Mucosa of descending colon (tissue), 3 donors: ENCODE measurements around the gene EXOC3. TPM values are rescaled to one million over a fixed set of nuclear protein-coding genes. Genes with fewer than 3 reads are reported as not detected.

Experiments used
- ATAC-seq: fragments of 200-7000 bp; cut with Tn5 transposase; one replicate; pipeline ENCODE4 v1.9.1; 2020; ENCODE audit warnings: mild to moderate bottlenecking, moderate library complexity
- DNase-seq, 3 donors: peaks; one replicate each; pipeline ENCODE4 v3.0.0-alpha.2; 2020
- H3K36me3 ChIP-seq: fragments of 200-600 bp; one replicate; pipeline ENCODE4 v1.8.0; 2021; ENCODE audit warnings: low read depth, mild to moderate bottlenecking
- H3K4me1 ChIP-seq: fragments of 200-600 bp; one replicate; pipeline ENCODE4 v1.8.0; 2021; ENCODE audit warnings: low read depth, mild to moderate bottlenecking
- H3K4me3 ChIP-seq: fragments of 200-600 bp; one replicate; pipeline ENCODE4 v1.8.0; 2021; ENCODE audit warnings: mild to moderate bottlenecking
- H3K9me3 ChIP-seq: fragments of 200-600 bp; one replicate; pipeline ENCODE4 v1.8.0; 2021; ENCODE audit warnings: mild to moderate bottlenecking
- intact Hi-C, 2 donors: fragments of 100-400 bp; cut with DNase I in 1 of 2; cut with micrococcal nuclease in 1 of 2; formaldehyde crosslinking; loops; one replicate each; pipeline versions ENCODE4 v1.11.0 to v1.11.1; 2022; cut with DNase I, micrococcal nuclease
- total RNA-seq, 3 donors: library from RNA; stranded (reverse); fragmentation: NEBNext Ultra II Directional in 2 of 3; extraction: Animal tissue kit (Norgen Biotek cat#: 25700) in 2 of 3; gene quantifications; one replicate each; pipeline versions ENCODE4 v1.2.1 to v1.2.4, GENCODE V29; 2021 to 2023
- TF ChIP-seq, protein P1 (sequence below): fragments of 200-600 bp; IDR thresholded peaks from one replicate; pipeline ENCODE4 v1.8.0; 2022; ENCODE audit warnings: antibody characterized with exemption, mild to moderate bottlenecking
- donor health status: DM: no; HTN: no; CAD: no; lungs with moderate emphysema.
- donor health status: DM: no; HTN: no; CAD: no.
- donor health status: DM: no; HTN: yes; CAD: no.

The EXOC3 gene
- total RNA-seq, 3 donors from 2014 or later, result 67.0 to 89.1 (median 76.8) TPM

DNA sequence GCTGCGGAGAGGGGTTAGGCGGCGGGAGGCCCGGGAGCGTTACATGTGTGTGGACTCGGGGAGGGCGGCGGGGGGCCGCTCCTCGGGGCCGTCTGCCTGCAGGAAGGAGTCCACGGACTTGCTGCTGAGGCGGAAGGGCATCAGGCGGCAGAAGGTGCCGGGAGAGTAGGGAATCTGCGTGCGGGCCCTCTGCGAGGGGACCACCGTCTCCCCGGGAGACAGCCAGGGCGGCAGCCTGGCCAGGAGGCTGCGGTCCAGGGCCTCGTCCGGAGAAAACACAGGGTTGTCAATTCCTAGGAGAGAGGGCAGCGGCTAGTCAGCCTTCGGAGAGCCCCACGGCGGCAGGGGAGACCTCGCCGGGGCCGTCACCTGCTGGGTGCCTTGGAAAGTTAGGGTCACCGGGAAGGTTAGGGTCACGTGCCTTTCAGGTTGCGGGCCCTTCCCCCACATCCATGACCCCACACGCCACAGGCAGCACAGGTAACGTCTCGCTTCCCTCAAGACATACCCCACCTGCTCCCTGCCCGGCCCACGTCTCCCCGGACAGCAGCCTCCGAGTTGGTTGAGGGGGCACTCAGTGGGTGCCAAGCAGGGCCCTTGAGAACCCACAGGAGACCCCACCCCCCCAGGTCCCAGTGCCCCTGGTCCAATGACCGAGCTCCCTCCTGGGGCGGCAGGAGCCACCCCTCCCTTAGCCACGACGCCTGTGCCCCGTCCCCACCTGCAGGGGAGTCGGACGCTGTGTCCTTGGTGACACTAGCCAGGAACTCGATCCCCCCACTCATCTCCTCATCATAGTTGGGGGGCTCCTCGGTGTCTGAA, 32.1 kb downstream of the EXOC3 start:
- Histone ChIP-seq H3K4me3 (no peak overlapping the region), H3K9me3 (no peaks in the 10 kb centered on the region), H3K4me1 (peaks cover 25% of the 10 kb centered on the region), H3K36me3 (no peaks in the 10 kb centered on the region)
- ATAC-seq (no peak), DNase-seq (peak in 2 of 3 donors; percentile 39 to 56)
- intact Hi-C loops, result no loop called here
- TF ChIP-seq, protein P1, sequence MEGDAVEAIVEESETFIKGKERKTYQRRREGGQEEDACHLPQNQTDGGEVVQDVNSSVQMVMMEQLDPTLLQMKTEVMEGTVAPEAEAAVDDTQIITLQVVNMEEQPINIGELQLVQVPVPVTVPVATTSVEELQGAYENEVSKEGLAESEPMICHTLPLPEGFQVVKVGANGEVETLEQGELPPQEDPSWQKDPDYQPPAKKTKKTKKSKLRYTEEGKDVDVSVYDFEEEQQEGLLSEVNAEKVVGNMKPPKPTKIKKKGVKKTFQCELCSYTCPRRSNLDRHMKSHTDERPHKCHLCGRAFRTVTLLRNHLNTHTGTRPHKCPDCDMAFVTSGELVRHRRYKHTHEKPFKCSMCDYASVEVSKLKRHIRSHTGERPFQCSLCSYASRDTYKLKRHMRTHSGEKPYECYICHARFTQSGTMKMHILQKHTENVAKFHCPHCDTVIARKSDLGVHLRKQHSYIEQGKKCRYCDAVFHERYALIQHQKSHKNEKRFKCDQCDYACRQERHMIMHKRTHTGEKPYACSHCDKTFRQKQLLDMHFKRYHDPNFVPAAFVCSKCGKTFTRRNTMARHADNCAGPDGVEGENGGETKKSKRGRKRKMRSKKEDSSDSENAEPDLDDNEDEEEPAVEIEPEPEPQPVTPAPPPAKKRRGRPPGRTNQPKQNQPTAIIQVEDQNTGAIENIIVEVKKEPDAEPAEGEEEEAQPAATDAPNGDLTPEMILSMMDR, result no peak

DNA sequence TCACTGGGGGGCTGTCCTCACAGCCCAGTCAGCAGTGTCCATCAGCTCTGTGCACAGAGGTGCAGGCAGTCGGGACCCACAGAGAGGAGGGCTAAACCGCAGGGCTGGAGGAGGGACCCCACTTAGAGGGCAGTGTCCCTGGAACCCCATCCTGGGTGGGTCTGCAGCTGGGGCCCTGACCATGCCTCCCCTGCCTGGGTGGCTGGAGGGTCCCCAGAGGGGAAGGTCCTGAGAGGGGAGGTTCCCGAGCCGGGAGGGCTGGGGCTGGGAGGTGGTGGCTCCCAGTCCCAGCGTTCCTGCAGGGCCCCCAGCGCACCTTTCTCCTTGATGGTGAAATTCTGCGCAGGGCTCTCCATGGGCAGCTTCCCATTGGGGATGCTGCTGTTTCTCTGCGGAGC, 32.7 kb downstream of the EXOC3 start:
- TF ChIP-seq, protein P1, result no peak
- DNase-seq (peak in 1 of 3 donors; percentile 51), ATAC-seq (no peak)
- Histone ChIP-seq H3K9me3 (no peaks in the 10 kb centered on the region), H3K4me3 (no peak overlapping the region), H3K4me1 (peaks cover 24% of the 10 kb centered on the region), H3K36me3 (no peaks in the 10 kb centered on the region)
- intact Hi-C loops, result no loop called here

DNA sequence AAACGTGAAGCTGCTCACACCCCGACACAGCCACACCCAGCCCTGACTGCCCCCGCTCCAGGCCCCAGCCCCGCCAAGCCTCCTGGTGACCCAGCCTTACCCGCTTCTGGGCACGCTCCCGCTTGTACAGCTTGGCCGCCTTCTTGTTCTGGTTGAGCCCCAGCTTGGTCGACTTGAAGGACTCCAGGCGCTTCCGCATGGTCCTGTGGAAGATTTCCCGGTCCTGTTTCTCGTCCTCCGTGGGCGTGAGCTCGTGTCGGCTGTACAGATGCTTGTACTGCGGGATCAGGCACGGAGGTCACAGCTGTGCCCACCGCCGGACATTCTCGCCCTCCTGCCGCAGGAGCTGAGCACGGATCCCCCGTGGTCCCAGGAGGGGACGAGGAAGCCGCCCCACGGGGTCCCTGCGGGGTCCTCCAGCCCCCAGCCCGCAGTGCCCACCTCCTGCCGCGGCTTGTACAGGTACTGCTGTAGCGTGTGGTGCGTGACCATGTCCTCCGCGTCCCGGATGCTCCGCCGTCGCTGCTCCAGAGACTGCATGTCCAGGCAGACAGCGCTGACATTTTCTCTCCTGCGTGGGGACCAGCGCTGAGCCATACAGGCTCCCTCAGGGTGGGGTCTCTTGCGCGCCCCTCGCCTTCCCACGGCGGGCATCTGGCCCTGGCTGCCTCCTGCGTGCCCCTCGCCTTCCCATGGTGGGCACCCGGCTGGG, 33.3 kb downstream of the EXOC3 start:
- no peak overlapping the region for H3K4me3 ChIP-seq
- TF ChIP-seq, protein P1, result no peak
- ATAC-seq (no peak), DNase-seq (peak in 1 of 3 donors; percentile 52)
- H3K36me3 ChIP-seq, result no peaks in the 10 kb centered on the region
- no peaks in the 10 kb centered on the region for H3K9me3 ChIP-seq
- H3K4me1 ChIP-seq, result peaks cover 20% of the 10 kb centered on the region
- intact Hi-C loops, result no loop called here

DNA sequence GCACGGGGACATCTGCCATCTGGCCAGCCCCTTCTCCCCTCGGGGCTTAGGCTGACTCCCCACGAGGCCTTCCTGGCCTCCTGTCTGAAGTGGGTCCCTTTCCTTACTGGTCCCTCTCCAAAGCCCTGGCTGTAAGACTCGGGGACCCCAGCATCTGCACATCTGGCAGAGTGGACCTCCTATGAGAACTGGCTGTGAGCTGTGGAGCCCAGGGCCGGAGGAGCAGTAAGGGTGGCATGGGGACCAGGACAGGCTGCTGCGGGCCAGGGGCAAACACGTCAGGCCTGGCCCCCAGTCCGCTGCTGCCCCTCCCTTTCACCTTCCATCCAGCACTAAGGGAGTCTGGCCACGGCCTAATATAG, 33.8 kb downstream of the EXOC3 start:
- H3K4me1 ChIP-seq, result peaks cover 15% of the 10 kb centered on the region
- H3K9me3 ChIP-seq, result no peaks in the 10 kb centered on the region
- no peak for ATAC-seq
- no peak overlapping the region for H3K4me3 ChIP-seq
- H3K36me3 ChIP-seq, result no peaks in the 10 kb centered on the region
- intact Hi-C loops, result no loop called here
- no peak for DNase-seq
- TF ChIP-seq, protein P1, result no peak

DNA sequence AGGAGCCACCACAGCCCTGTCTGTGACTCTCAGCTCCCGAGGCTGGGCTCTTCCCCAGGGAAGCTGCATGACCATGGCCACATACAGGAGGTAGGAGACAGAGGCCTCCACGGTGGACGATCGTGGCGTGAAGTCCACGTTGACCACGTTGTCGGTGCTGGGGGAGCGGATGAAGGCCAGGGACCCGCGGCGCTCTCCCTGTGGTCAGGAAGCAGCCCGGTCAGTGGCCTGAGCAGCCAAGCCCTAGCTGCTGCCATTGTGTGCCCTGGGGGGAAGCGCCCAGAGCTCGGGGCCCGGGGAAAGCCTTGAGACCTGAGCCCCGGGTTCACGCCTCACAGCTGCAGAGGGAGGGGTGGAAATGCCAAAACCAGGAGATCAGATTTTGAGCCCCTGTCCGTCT, 34.3 kb downstream of the EXOC3 start:
- Histone ChIP-seq H3K9me3 (no peaks in the 10 kb centered on the region), H3K4me1 (peaks cover 10% of the 10 kb centered on the region), H3K4me3 (no peak overlapping the region), H3K36me3 (no peaks in the 10 kb centered on the region)
- TF ChIP-seq, protein P1, result no peak
- no peak for ATAC-seq
- no peak for DNase-seq
- intact Hi-C loops, result no loop called here
